HG03139 (cell line): ENCODE results near the gene C14orf119.

ENCODE experiments used
- ATAC-seq: cut with Tn5 transposase; IDR thresholded peaks from one replicate; pipeline ENCODE4 v1.9.1; 2021; ENCODE audit not compliant: unreplicated experiment

The C14orf119 gene

GRCh38 chr14:23146351-23146910 is 51.1 kb downstream of the C14orf119 start:
- no peak for ATAC-seq

GRCh38 chr14:23146980-23147379 is 51.7 kb downstream of the C14orf119 start:
- no peak for ATAC-seq

- ATAC-seq: no peak
Measured at GRCh38 chr14:23147676-23148075, 52.4 kb downstream of the C14orf119 start.

- ATAC-seq: no peak
Measured at GRCh38 chr14:23148591-23149249, 53.4 kb downstream of the C14orf119 start.

GRCh38 chr14:23149745-23150144 is 54.4 kb downstream of the C14orf119 start:
- ATAC-seq: no peak
